H9 (cell line): ENCODE data around the gene FOXJ3. TPM values are rescaled to one million over a fixed set of nuclear protein-coding genes. Genes with fewer than 3 reads are reported as not detected.

Source experiments
- DNase-seq: peaks from one replicate; pipeline ENCODE4 v3.0.0-alpha.2; 2017
- H2AFZ ChIP-seq: one replicate; pipeline ENCODE4 v1.6.1; 2013; ENCODE audit warnings: mild to moderate bottlenecking, low read length, control low read depth, moderate library complexity
- H2AK5ac ChIP-seq: 2 replicates; pipeline ENCODE4 v1.6.1; 2013; ENCODE audit warnings: low read length, control low read depth, mixed read lengths; ENCODE audit not compliant: insufficient read length
- H2BK120ac ChIP-seq: one replicate; pipeline ENCODE4 v1.6.1; 2013; ENCODE audit warnings: low read depth, mild to moderate bottlenecking, low read length, control low read depth, inconsistent platforms; ENCODE audit not compliant: poor library complexity, severe bottlenecking
- H2BK12ac ChIP-seq: 2 replicates; pipeline ENCODE4 v1.6.1; 2013; ENCODE audit warnings: low read length, control low read depth, mixed read lengths, low read depth; ENCODE audit not compliant: insufficient read length
- H2BK15ac ChIP-seq: 2 replicates; pipeline ENCODE4 v1.6.1; 2013; ENCODE audit warnings: low read depth, low read length, control low read depth
- H2BK20ac ChIP-seq: one replicate; pipeline ENCODE4 v1.6.1; 2013; ENCODE audit warnings: low read depth, mild to moderate bottlenecking, low read length, control low read depth, inconsistent platforms; ENCODE audit not compliant: poor library complexity, severe bottlenecking
- H2BK5ac ChIP-seq: 2 replicates; pipeline ENCODE4 v1.6.1; 2013; ENCODE audit warnings: low read length, control low read depth, mixed read lengths; ENCODE audit not compliant: insufficient read length
- H3K14ac ChIP-seq: 2 replicates; pipeline ENCODE4 v1.6.1; 2013; ENCODE audit warnings: low read length, control low read depth; ENCODE audit not compliant: insufficient read depth
- H3K18ac ChIP-seq: 2 replicates; pipeline ENCODE4 v1.6.1; 2013; ENCODE audit warnings: low read depth, mild to moderate bottlenecking, mixed read lengths, low read length, control low read depth; ENCODE audit not compliant: insufficient read length
- H3K23ac ChIP-seq: 2 replicates; pipeline ENCODE4 v1.6.1; 2013; ENCODE audit warnings: low read length, control low read depth, mixed read lengths, low read depth; ENCODE audit not compliant: insufficient read length
- H3K23me2 ChIP-seq: 2 replicates; pipeline ENCODE4 v1.6.1; 2013; ENCODE audit warnings: low read depth, mild to moderate bottlenecking, mixed read lengths, low read length, control low read depth; ENCODE audit not compliant: insufficient read length, poor library complexity, severe bottlenecking
- H3K27ac ChIP-seq: 2 replicates; pipeline ENCODE4 v1.5.1; 2013; ENCODE audit warnings: low read length, control low read depth, mixed read lengths, low read depth; ENCODE audit not compliant: insufficient read length
- H3K27me3 ChIP-seq: 2 replicates; pipeline ENCODE4 v1.6.1; 2013; ENCODE audit warnings: low read length, control low read depth, inconsistent platforms; ENCODE audit not compliant: insufficient read depth
- H3K4ac ChIP-seq: 2 replicates; pipeline ENCODE4 v1.6.1; 2013; ENCODE audit warnings: low read depth, mild to moderate bottlenecking, control low read depth, inconsistent platforms, low read length, moderate library complexity
- H3K4me1 ChIP-seq: 2 replicates; pipeline ENCODE4 v1.6.1; 2013; ENCODE audit warnings: low read length, control low read depth, inconsistent platforms; ENCODE audit not compliant: insufficient read depth
- H3K4me2 ChIP-seq: 2 replicates; pipeline ENCODE4 v1.6.1; 2013; ENCODE audit warnings: low read length, control low read depth, mixed read lengths; ENCODE audit not compliant: insufficient read length, insufficient read depth
- H3K56ac ChIP-seq: 2 replicates; pipeline ENCODE4 v1.6.1; 2013; ENCODE audit warnings: low read depth, mild to moderate bottlenecking, mixed read lengths, low read length, control low read depth; ENCODE audit not compliant: insufficient read length
- H3K79me1 ChIP-seq: 2 replicates; pipeline ENCODE4 v1.6.1; 2013; ENCODE audit warnings: low read depth, mild to moderate bottlenecking, moderate library complexity, low read length, control low read depth, inconsistent platforms; ENCODE audit not compliant: insufficient read depth, poor library complexity, severe bottlenecking
- H3K79me2 ChIP-seq: 2 replicates; pipeline ENCODE4 v1.6.1; 2013; ENCODE audit warnings: low read length, control low read depth, inconsistent platforms; ENCODE audit not compliant: insufficient read depth
- H3K9ac ChIP-seq: 2 replicates; pipeline ENCODE4 v1.6.1; 2013; ENCODE audit warnings: low read length, control low read depth, mixed read lengths; ENCODE audit not compliant: insufficient read length; ENCODE audit errors: extremely low read depth
- H3K9me3 ChIP-seq: one replicate; pipeline ENCODE4 v1.6.1; 2013; ENCODE audit warnings: low read depth, low read length, inconsistent platforms; ENCODE audit not compliant: control insufficient read depth
- H3T11ph ChIP-seq: one replicate; pipeline ENCODE4 v1.6.1; 2013; ENCODE audit warnings: mild to moderate bottlenecking, low read length, control low read depth, inconsistent platforms
- H4K20me1 ChIP-seq: one replicate; pipeline ENCODE4 v1.6.1; 2013; ENCODE audit not compliant: control insufficient read depth, insufficient read length, insufficient read depth
- H4K5ac ChIP-seq: 2 replicates; pipeline ENCODE4 v1.6.1; 2013; ENCODE audit warnings: low read depth, mild to moderate bottlenecking, mixed read lengths, low read length, control low read depth; ENCODE audit not compliant: insufficient read length
- H4K8ac ChIP-seq: replicated peaks from 2 replicates; pipeline ENCODE4 v1.6.1; 2013; ENCODE audit warnings: low read length, control low read depth, mixed read lengths, low read depth; ENCODE audit not compliant: insufficient read length
- H4K91ac ChIP-seq: 2 replicates; pipeline ENCODE4 v1.6.1; 2013; ENCODE audit warnings: low read depth, mild to moderate bottlenecking, moderate library complexity, mixed read lengths, low read length, control low read depth; ENCODE audit not compliant: insufficient read length
- H3K27ac Mint-ChIP-seq, 3 experiments: 2 replicates in 2 of 3; 3 replicates in 1 of 3; pipeline ENCODE4 v1.8.0; 2020 to 2021; ENCODE audit warnings: mixed read lengths in 3 of 3, mild to moderate bottlenecking in 1 of 3, moderate library complexity in 1 of 3
- H3K27me3 Mint-ChIP-seq: 2 replicates; pipeline ENCODE4 v1.8.0; 2021; ENCODE audit warnings: low read depth, mild to moderate bottlenecking, moderate library complexity, mixed read lengths
- H3K36me3 Mint-ChIP-seq, 3 experiments: 2 replicates in 2 of 3; 3 replicates in 1 of 3; pipeline ENCODE4 v1.8.0; 2020 to 2021; ENCODE audit warnings: low read depth in 3 of 3, mixed read lengths in 3 of 3; ENCODE audit not compliant: insufficient read depth in 1 of 3
- H3K4me1 Mint-ChIP-seq, 2 experiments: 2 replicates each; pipeline ENCODE4 v1.8.0; 2020; ENCODE audit warnings: mixed read lengths in 2 of 2
- H3K4me3 Mint-ChIP-seq, 2 experiments: 2 replicates in 1 of 2; 3 replicates in 1 of 2; pipeline ENCODE4 v1.8.0; 2020 to 2021; ENCODE audit warnings: mild to moderate bottlenecking in 2 of 2, mixed read lengths in 2 of 2, moderate library complexity in 1 of 2
- H3K9me3 Mint-ChIP-seq, 2 experiments: 2 replicates in 1 of 2; 3 replicates in 1 of 2; pipeline ENCODE4 v1.8.0; 2020; ENCODE audit warnings: mild to moderate bottlenecking in 2 of 2, mixed read lengths in 2 of 2, moderate library complexity in 1 of 2
- WGBS: extraction: QIAGEN DNeasy Blood & Tissue Kit; methylation state at CpG from one replicate; pipeline ENCODE4 v1.1.7; 2013; ENCODE audit warnings: missing lambda C conversion rate, low lambda C conversion rate, mixed read lengths; ENCODE audit not compliant: insufficient read length; ENCODE audit errors: extremely low coverage; 5-methylcytosine and 5-hydroxymethylcytosine counted together
- total RNA-seq: library from RNA; stranded (reverse); gene quantifications from 2 replicates; pipeline ENCODE4 v1.2.1, GENCODE V29; 2021
- TF ChIP-seq, protein P1 (sequence below): fragments of 200-600 bp; sonication (generic); conservative IDR thresholded peaks from 3 replicates; pipeline ENCODE4 v1.8.0; 2021; ENCODE audit warnings: antibody characterized with exemption, mild to moderate bottlenecking

The FOXJ3 gene
- total RNA-seq, 1 experiment from 2014 or later: 49.9 TPM

DNA sequence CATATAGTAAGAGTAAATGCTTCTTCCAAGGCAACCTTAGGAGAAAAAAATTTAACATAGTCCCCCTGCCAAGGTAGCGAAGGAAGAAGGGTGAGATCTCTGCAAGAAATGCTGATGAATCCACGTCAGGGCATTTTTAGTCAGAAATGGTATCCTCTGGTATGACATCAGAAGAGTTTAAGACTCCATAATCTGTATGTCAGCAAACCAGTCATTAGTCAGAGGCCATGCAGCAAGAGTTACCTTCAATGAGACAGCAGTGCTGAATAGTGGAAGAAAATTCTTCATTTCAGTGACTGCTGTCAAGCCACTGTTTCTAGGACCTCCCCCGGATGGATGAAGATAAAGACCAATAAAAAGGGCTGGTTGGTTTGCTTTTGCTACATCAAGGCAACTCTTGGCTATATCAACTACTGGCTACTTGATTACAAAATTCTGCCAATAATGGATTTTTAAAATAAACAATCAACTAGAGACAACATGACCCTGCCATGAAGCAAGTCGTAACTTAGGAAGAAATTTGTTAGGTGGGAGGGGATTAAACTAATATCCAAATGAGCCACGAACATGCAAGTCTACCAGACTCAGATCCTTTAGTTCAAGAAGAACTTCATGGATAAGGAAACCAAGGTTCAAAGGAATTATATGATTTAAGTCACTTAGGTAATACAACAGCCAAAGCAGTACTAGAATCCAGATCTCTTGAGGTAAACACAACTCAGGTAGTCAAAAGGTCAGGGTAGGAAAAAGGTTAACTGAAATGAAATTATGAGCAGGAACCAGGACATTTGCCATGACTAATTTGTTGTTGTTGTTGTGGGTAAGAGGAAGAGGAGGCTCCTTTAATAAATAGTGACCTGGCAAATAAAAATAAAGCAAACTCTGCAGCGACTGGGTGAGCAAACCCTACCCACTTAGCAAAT, 144.8 kb downstream of the FOXJ3 start:
- H3K23me2 ChIP-seq: no peaks in the 10 kb centered on the region
- H4K5ac ChIP-seq: no peak overlapping the region
- H2BK15ac ChIP-seq: no peak overlapping the region
- no peak overlapping the region for H2AK5ac ChIP-seq
- no peak overlapping the region for H3K9ac ChIP-seq
- no peak overlapping the region for H3K56ac ChIP-seq
- no peak overlapping the region for H3K18ac ChIP-seq
- no peak overlapping the region for H2BK120ac ChIP-seq
- H3K4ac ChIP-seq: no peak overlapping the region
- H2BK12ac ChIP-seq: no peak overlapping the region
- no peaks in the 10 kb centered on the region for H3K9me3 Mint-ChIP-seq
- H3K9me3 ChIP-seq: no peaks in the 10 kb centered on the region
- H3K4me1 ChIP-seq: no peaks in the 10 kb centered on the region
- no peaks in the 10 kb centered on the region for H3K79me2 ChIP-seq
- no peak for DNase-seq
- WGBS: no CpG with 5 or more reads among the region's 6 CpGs
- no peak overlapping the region for H3K27ac ChIP-seq
- H2BK20ac ChIP-seq: no peak overlapping the region
- no peaks in the 10 kb centered on the region for H4K20me1 ChIP-seq
- H3K36me3 Mint-ChIP-seq: peaks cover 8 to 48% (median 24%) of the 10 kb centered on the region in 3 experiments; a peak in 6 of 7 replicates
- no peak overlapping the region for H3K4me2 ChIP-seq
- H3K14ac ChIP-seq: no peak overlapping the region
- H4K91ac ChIP-seq: no peak overlapping the region
- no peak overlapping the region for H3K23ac ChIP-seq
- no peak overlapping the region for H2BK5ac ChIP-seq
- H3T11ph ChIP-seq: no peak overlapping the region
- H4K8ac ChIP-seq: no peak overlapping the region
- peak overlapping the region in 1 of 3 experiments; percentile 28; a peak in 1 of 7 replicates for H3K27ac Mint-ChIP-seq
- no peak overlapping the region for H2AFZ ChIP-seq
- no peaks in the 10 kb centered on the region; the same call in 1 of the 2 replicates for H3K27me3 Mint-ChIP-seq
- H3K79me1 ChIP-seq: no peaks in the 10 kb centered on the region
- no peak overlapping the region for H3K4me3 Mint-ChIP-seq
- TF ChIP-seq, protein P1, sequence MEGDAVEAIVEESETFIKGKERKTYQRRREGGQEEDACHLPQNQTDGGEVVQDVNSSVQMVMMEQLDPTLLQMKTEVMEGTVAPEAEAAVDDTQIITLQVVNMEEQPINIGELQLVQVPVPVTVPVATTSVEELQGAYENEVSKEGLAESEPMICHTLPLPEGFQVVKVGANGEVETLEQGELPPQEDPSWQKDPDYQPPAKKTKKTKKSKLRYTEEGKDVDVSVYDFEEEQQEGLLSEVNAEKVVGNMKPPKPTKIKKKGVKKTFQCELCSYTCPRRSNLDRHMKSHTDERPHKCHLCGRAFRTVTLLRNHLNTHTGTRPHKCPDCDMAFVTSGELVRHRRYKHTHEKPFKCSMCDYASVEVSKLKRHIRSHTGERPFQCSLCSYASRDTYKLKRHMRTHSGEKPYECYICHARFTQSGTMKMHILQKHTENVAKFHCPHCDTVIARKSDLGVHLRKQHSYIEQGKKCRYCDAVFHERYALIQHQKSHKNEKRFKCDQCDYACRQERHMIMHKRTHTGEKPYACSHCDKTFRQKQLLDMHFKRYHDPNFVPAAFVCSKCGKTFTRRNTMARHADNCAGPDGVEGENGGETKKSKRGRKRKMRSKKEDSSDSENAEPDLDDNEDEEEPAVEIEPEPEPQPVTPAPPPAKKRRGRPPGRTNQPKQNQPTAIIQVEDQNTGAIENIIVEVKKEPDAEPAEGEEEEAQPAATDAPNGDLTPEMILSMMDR: no peak
- no peaks in the 10 kb centered on the region; the same call in 1 of the 2 replicates for H3K27me3 ChIP-seq
- peaks cover 3% of the 10 kb centered on the region in 2 experiments; a peak in 1 of 4 replicates for H3K4me1 Mint-ChIP-seq
